Ovary (tissue), 9 donors: ENCODE measurements around the gene RBM42. TPM values are rescaled to one million over a fixed set of nuclear protein-coding genes. Genes with fewer than 3 reads are reported as not detected.

ENCODE experiments used
- DNase-seq, 5 donors: peaks; one replicate each; pipeline ENCODE4 v3.0.0-alpha.2; 2019 to 2020
- H3K27ac ChIP-seq, 2 donors: fragments of 200-600 bp; one replicate each; pipeline versions ENCODE4 v1.5.1 to v1.8.0; 2019 to 2022
- H3K27me3 ChIP-seq: fragments of 200-600 bp; one replicate; pipeline ENCODE4 v1.8.0; 2022
- H3K36me3 ChIP-seq: fragments of 200-600 bp; sonication (generic); one replicate; pipeline ENCODE4 v1.5.1; 2019
- H3K4me1 ChIP-seq: one replicate; pipeline ENCODE4 v1.8.1; 2013; ENCODE audit warnings: mild to moderate bottlenecking, moderate library complexity; ENCODE audit not compliant: insufficient read depth
- H3K4me3 ChIP-seq: fragments of 200-600 bp; sonication (generic); one replicate; pipeline ENCODE4 v1.5.1; 2017
- H3K9me3 ChIP-seq, 2 donors: fragments of 200-600 bp in 1 of 2; sonication (generic) in 1 of 2; one replicate each; pipeline versions ENCODE4 v1.5.1 to v1.8.1; 2013 to 2019; ENCODE audit warnings: mild to moderate bottlenecking in 1 of 2, moderate library complexity in 1 of 2
- EP300 ChIP-seq: sonication (generic); formaldehyde crosslinking; IDR thresholded peaks from one replicate; pipeline ENCODE4 v1.6.1; 2017; ENCODE audit warnings: antibody characterized with exemption
- POLR2A ChIP-seq: fragments of 450-650 bp; IDR thresholded peaks from one replicate; pipeline ENCODE4 v1.6.1; 2017; ENCODE audit warnings: antibody characterized with exemption, mild to moderate bottlenecking, moderate library complexity
- WGBS, 3 donors: extraction: QIAGEN DNeasy Blood & Tissue Kit in 1 of 3; methylation state at CpG; one replicate each; pipeline versions ENCODE4 v1.1.5 to v1.1.7; 2013 to 2017; 5-methylcytosine and 5-hydroxymethylcytosine counted together
- intact Hi-C, 4 donors: fragments of 100-400 bp; cut with DNase I; formaldehyde crosslinking; loops; one replicate each; pipeline versions ENCODE4 v1.11.0 to v1.15.1; 2022 to 2023
- polyA plus RNA-seq, 2 donors: library from polyadenylated mRNA; stranded (reverse); fragments of 200-250 nt in 1 of 2; fragments of 350-450 nt in 1 of 2; fragmentation: Illumina TruSeq in 1 of 2; extraction: RNeasy Lipid Tissue Mini Kit (QIAGEN cat#74804) in 1 of 2; gene quantifications; one replicate each; pipeline ENCODE4 v1.2.3, GENCODE V29; 2013 to 2014
- total RNA-seq, 7 donors: library from RNA; depleted of rRNA in 2 of 7; stranded (reverse); fragments of >200 nt in 2 of 7; fragmentation: NEBNext Ultra II Directional in 3 of 7; extraction: Animal tissue kit (Norgen Biotek cat#: 25700) in 3 of 7; gene quantifications; one replicate each; pipeline versions ENCODE4 v1.1.0 to v1.2.4, GENCODE V29; 2016 to 2023
- TF ChIP-seq, protein P1 (sequence below), 3 donors: fragments of 450-650 bp in 2 of 3; fragments of 200-600 bp in 1 of 3; IDR thresholded peaks; one replicate each; pipeline versions ENCODE4 v1.5.1 to v1.8.0; 2016 to 2022; ENCODE audit warnings: antibody characterized with exemption in 3 of 3, mild to moderate bottlenecking in 1 of 3
- donor health status: DM: no; HTN: no; CAD: no; lungs with moderate emphysema.
- donor health status: DM: no; HTN: no; CAD: no.
- donor health status: Bipolar disorder and iron deficiency.
- donor health status: DM: yes; HTN: yes; CAD: no.
- donor health status: DM: no; HTN: no; CAD: no.
- donor health status: DM: yes; HTN: yes; CAD: no.

RBM42 gene
- total and polyA plus RNA-seq, 9 donors, result 6.1 to 90.4 (median 75.3) TPM

DNA sequence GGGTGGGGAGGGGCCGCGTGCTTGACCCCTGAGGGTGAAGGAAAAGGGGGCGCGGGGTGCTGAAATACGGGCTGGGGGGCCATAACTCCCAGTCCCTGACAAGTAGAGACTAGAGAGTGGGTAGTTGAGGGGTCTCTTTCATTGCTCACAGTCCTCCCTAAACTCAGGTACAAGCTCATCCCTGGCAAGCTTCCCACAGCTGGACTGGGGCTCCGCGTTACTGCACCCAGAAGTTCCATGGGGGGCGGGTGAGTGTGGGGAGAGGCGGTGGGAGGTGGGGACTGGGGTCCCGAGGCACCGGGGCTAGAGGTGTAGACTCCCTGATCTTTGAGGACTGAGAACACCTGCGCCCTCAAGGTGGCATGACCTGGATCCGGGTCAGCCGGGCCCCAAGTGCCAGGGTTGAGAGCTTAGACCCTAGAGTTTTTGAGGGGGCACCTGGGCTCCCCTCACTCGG, 14.0 kb downstream of the RBM42 start:
- peak overlapping the region in 1 of 2 donors; percentile 81 for H3K27ac ChIP-seq
- TF ChIP-seq POLR2A (no peak), EP300 (no peak)
- TF ChIP-seq, protein P1, sequence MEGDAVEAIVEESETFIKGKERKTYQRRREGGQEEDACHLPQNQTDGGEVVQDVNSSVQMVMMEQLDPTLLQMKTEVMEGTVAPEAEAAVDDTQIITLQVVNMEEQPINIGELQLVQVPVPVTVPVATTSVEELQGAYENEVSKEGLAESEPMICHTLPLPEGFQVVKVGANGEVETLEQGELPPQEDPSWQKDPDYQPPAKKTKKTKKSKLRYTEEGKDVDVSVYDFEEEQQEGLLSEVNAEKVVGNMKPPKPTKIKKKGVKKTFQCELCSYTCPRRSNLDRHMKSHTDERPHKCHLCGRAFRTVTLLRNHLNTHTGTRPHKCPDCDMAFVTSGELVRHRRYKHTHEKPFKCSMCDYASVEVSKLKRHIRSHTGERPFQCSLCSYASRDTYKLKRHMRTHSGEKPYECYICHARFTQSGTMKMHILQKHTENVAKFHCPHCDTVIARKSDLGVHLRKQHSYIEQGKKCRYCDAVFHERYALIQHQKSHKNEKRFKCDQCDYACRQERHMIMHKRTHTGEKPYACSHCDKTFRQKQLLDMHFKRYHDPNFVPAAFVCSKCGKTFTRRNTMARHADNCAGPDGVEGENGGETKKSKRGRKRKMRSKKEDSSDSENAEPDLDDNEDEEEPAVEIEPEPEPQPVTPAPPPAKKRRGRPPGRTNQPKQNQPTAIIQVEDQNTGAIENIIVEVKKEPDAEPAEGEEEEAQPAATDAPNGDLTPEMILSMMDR (IDR thresholded peaks at IDR 0.05), result no peak
- H3K4me1 ChIP-seq, result peaks cover 7% of the 10 kb centered on the region
- no peaks in the 10 kb centered on the region for H3K9me3 ChIP-seq
- peak; percentile 39 to 72 (median 58) for DNase-seq
- H3K36me3 ChIP-seq, result no peaks in the 10 kb centered on the region
- H3K27me3 ChIP-seq, result no peaks in the 10 kb centered on the region
- intact Hi-C loops, result no loop called here
- 33 to 39% (median 34%) methylated on average over 15 of the region's 15 CpGs for WGBS, 3 donors
- H3K4me3 ChIP-seq, result peak overlapping the region; percentile 61

DNA sequence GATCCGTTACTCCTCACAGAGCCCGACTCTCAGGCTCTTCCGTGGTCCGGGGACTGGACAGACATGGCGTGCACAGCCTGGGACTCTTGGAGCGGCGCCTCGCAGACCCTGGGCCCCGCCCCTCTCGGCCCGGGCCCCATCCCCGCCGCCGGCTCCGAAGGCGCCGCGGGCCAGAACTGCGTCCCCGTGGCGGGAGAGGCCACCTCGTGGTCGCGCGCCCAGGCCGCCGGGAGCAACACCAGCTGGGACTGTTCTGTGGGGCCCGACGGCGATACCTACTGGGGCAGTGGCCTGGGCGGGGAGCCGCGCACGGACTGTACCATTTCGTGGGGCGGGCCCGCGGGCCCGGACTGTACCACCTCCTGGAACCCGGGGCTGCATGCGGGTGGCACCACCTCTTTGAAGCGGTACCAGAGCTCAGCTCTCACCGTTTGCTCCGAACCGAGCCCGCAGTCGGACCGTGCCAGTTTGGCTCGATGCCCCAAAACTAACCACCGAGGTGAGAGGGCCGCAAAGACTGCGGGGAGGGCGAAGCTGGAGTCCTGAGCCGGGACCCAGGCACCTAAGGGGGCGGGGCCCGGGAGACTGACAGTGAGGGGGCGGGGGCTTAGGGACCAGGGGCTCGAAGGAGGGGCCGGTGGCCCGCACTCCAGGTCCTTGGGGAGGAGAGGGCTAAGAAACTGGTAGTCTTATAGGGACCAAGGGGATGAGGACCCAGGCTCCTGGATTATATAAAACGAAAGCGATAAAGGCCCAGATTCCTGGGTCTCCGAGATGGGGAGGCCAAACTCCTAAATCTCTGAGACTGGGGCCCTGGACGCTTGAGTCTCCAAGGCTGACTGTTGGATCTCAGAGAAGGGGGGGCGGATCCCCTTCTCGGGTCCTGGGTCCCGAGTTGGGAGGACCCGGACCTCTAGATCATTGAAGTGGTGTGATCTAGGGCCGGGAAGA, 14.7 kb downstream of the RBM42 start:
- Histone ChIP-seq H3K9me3 (no peaks in the 10 kb centered on the region), H3K27ac (peak overlapping the region; percentile 68 to 81), H3K36me3 (no peaks in the 10 kb centered on the region), H3K4me1 (peaks cover 7% of the 10 kb centered on the region), H3K27me3 (no peaks in the 10 kb centered on the region), H3K4me3 (peak overlapping the region; percentile 61)
- 0 to 3% (median 1%) methylated on average over 30 to 69 of the region's 69 CpGs for WGBS, 3 donors
- DNase-seq, result peak; percentile 85 to 87 (median 86)
- intact Hi-C loops, result no loop called here
- TF ChIP-seq POLR2A (peak; percentile 35), EP300 (no peak)
- TF ChIP-seq, protein P1 (IDR thresholded peaks at IDR 0.05), result no peak

DNA sequence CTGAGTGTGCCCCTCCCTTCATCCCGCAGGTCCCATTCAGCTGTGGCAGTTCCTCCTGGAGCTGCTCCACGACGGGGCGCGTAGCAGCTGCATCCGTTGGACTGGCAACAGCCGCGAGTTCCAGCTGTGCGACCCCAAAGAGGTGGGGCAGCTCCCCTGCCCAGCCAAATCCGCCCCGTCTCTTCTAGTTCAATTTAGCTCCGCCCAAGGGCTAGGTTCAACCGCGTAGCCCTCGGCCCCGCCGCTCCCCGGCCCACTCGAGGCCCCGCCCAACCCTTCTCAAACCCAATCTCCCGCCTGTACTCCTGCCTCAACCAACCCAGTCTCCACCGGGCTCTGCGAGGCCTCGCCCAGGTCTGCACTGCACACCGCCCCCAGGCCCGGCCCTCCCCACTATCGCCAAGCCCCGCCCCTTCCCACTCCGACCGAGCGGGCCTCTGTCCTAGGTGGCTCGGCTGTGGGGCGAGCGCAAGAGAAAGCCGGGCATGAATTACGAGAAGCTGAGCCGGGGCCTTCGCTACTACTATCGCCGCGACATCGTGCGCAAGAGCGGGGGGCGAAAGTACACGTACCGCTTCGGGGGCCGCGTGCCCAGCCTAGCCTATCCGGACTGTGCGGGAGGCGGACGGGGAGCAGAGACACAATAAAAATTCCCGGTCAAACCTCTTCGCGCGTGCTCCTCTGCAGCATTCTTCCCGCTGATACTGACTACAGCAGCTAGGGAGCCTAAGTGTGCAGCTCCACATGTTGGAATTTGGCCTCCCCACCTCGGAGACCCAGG, 15.6 kb downstream of the RBM42 start:
- intact Hi-C loops, result no loop called here
- DNase-seq, result peak; percentile 92 to 95 (median 95)
- 1% methylated on average over 59 to 60 of the region's 60 CpGs for WGBS, 3 donors
- Histone ChIP-seq H3K4me3 (peak overlapping the region; percentile 61), H3K36me3 (no peaks in the 10 kb centered on the region), H3K4me1 (peaks cover 10% of the 10 kb centered on the region), H3K27me3 (no peaks in the 10 kb centered on the region), H3K27ac (peak overlapping the region; percentile 68 to 81), H3K9me3 (no peaks in the 10 kb centered on the region)
- TF ChIP-seq EP300 (no peak), POLR2A (peak; percentile 25)
- TF ChIP-seq, protein P1 (IDR thresholded peaks at IDR 0.05), result no peak

DNA sequence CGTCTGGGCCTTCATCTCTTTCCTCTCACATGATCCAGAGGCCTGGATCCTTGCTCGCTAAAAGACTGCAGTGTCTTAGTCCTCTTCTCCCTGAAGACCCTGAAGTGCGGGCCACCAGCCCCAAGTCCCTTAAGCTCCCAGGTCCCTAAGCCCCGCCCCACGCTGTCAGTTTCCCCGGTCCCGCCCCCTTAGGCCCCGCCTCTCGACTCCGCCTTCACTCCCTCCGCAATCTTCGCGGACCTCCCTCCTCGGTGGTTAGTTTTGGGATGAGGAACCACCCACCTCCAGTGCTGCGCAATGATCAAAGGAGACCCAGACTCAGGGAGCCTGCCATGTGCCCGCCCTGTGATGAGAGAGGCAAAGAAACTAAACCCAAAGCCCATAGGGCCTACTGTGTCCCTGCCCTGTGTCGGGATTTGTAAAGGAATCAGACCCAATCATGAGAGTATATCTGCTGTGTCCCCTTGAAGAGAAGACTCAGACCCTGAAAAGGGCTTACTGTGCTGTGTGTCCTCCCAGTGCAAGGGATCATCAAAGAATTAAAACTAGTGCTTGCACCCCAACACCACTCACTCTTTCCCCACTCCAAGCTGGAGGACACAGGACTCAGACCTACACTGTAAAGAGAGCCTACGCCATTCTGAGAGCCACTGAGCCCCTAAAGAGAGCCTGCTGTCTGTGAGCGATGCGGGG, 16.3 kb downstream of the RBM42 start:
- 11 to 14% (median 12%) methylated on average over 20 of the region's 20 CpGs for WGBS, 3 donors
- H3K4me3 ChIP-seq, result peak overlapping the region; percentile 61
- H3K27me3 ChIP-seq, result no peaks in the 10 kb centered on the region
- TF ChIP-seq POLR2A (no peak), EP300 (peak; percentile 4)
- TF ChIP-seq, protein P1 (IDR thresholded peaks at IDR 0.05), result peak in 1 of 3 donors; percentile 16
- H3K36me3 ChIP-seq, result no peaks in the 10 kb centered on the region
- DNase-seq, result peak; percentile 90 to 94 (median 94)
- intact Hi-C loops, result no loop called here
- H3K9me3 ChIP-seq, result no peaks in the 10 kb centered on the region
- H3K4me1 ChIP-seq, result peaks cover 10% of the 10 kb centered on the region
- H3K27ac ChIP-seq, result peak overlapping the region; percentile 43 to 81
